ENCODE measurements around the gene COX15. TPM values are rescaled to one million over a fixed set of nuclear protein-coding genes. Genes with fewer than 3 reads are reported as not detected.

The COX15 gene
- total and polyA plus RNA-seq, 4 experiments from 2014 or later = 26.0 to 32.1 (median 31.5) TPM

DNA sequence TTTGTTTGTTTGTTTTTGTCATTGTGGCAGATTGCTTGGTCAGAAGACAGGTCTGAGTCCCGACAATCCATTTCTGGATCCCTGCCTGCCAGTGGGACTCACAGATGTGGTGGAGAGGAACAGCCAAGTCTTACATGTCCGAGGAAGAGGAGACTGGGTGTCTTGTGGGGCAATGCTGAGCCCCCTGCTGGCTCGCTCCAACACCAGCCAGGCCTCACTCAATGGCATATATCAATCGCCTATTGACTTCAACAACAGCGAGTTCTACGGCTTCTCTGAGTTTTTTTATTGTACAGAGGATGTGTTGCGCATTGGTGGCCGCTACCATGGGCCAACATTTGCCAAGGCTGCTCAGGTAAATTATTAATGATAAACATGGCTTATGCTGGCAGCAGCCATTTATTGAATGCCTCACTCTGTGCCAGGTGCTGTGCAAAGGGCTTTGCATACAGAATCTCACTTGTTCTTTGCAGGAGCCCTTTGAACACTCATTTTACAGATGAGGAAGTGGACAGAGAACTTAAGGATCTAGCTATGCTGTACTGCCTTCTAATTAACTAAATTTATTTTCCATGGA lies 33.3 kb downstream of the COX15 start:
- Mint-ChIP-seq H3K4me1 (no peaks in the 10 kb centered on the region), H3K9me3 (no peaks in the 10 kb centered on the region), H3K36me3 (peaks cover 59 to 69% of the 10 kb centered on the region in 2 donors), H3K27me3 (no peaks in the 10 kb centered on the region), H3K4me3 (no peak overlapping the region), H3K27ac (no peak overlapping the region)
- no peaks in the 10 kb centered on the region for H3K27me3 ChIP-seq (ENCODE audit: insufficient read depth, low read length)
- CTCF ChIA-PET (ENCODE audit: partially characterized antibody) = no interaction called here
- no peak overlapping the region for H3K27ac ChIP-seq (ENCODE audit: low read depth, low read length)
- H3K36me3 ChIP-seq (ENCODE audit: insufficient read depth, low read length) = peaks cover 11% of the 10 kb centered on the region
- DNase-seq = no peak
- H3K4me3 ChIP-seq (ENCODE audit: low read length in 2 of 2) = no peak overlapping the region
- POLR2A ChIA-PET (ENCODE audit: partially characterized antibody) = no interaction called here
- H3K9me3 ChIP-seq (ENCODE audit: control insufficient read depth in 1 of 2, low read length in 2 of 2) = no peaks in the 10 kb centered on the region
- intact Hi-C loops (cut with micrococcal nuclease) = no loop called here
- H3K4me1 ChIP-seq (ENCODE audit: insufficient read depth, low read length) = no peaks in the 10 kb centered on the region

- no peak for DNase-seq
- POLR2A ChIA-PET (ENCODE audit: partially characterized antibody) = no interaction called here
- Histone ChIP-seq H3K4me1 (ENCODE audit: insufficient read depth, low read length) (no peaks in the 10 kb centered on the region), H3K9me3 (ENCODE audit: control insufficient read depth in 1 of 2, low read length in 2 of 2) (no peaks in the 10 kb centered on the region), H3K36me3 (ENCODE audit: insufficient read depth, low read length) (peaks cover 11% of the 10 kb centered on the region), H3K27ac (ENCODE audit: low read depth, low read length) (no peak overlapping the region), H3K4me3 (ENCODE audit: low read length in 2 of 2) (no peak overlapping the region), H3K27me3 (ENCODE audit: insufficient read depth, low read length) (no peaks in the 10 kb centered on the region)
- CTCF ChIA-PET (ENCODE audit: partially characterized antibody) = no interaction called here
- intact Hi-C loops (cut with micrococcal nuclease) = no loop called here
- peaks cover 57 to 70% of the 10 kb centered on the region in 2 donors for H3K36me3 Mint-ChIP-seq
- H3K4me1 Mint-ChIP-seq = no peaks in the 10 kb centered on the region
- H3K9me3 Mint-ChIP-seq = no peaks in the 10 kb centered on the region
- no peaks in the 10 kb centered on the region for H3K27me3 Mint-ChIP-seq
- H3K4me3 Mint-ChIP-seq = no peak overlapping the region
- no peak overlapping the region for H3K27ac Mint-ChIP-seq
Measured at GRCh38 chr10:99695761-99696160, 36.2 kb downstream of the COX15 start.

DNA sequence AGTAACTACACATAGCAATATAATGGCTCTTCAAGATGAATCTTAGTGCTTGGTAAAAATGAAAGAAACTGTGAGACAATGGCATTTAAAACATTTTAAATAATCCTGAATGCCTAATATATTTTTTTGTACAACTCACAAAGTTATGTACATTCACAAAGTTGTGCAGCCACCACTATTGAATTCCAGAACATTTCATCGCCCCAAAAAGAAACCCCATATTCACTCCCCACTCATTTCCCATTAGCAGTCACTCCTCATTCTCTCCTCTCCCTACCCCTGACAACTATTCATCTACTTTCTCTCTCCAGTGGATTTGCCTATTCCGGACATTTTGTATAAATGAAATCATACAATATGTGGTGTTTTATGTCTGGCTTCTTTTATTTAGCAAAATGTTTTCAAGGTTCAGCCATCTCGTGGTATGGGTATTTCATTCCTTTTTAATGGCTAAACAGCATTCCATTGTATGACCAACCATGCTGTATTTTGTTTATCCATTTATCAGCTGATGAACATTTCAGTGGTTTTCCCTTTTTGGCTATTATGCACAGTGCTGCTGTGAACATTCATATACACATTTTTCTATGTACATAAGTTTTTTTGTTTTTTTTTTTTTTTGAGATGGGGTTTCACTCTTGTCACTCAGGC lies 37.9 kb downstream of the COX15 start:
- Mint-ChIP-seq H3K9me3 (no peaks in the 10 kb centered on the region), H3K36me3 (peaks cover 50 to 59% of the 10 kb centered on the region in 2 donors), H3K4me1 (no peaks in the 10 kb centered on the region), H3K4me3 (peak overlapping the region in 1 of 8 donors; percentile 40), H3K27ac (no peak overlapping the region), H3K27me3 (no peaks in the 10 kb centered on the region)
- intact Hi-C loops (cut with micrococcal nuclease) = no loop called here
- peaks cover 11% of the 10 kb centered on the region for H3K36me3 ChIP-seq (ENCODE audit: insufficient read depth, low read length)
- ChIA-PET POLR2A (ENCODE audit: partially characterized antibody) (no interaction called here), CTCF (ENCODE audit: partially characterized antibody) (no interaction called here)
- no peaks in the 10 kb centered on the region for H3K4me1 ChIP-seq (ENCODE audit: insufficient read depth, low read length)
- no peak for DNase-seq
- no peaks in the 10 kb centered on the region for H3K27me3 ChIP-seq (ENCODE audit: insufficient read depth, low read length)
- no peak overlapping the region for H3K4me3 ChIP-seq (ENCODE audit: low read length in 2 of 2)
- H3K27ac ChIP-seq (ENCODE audit: low read depth, low read length) = no peak overlapping the region
- H3K9me3 ChIP-seq (ENCODE audit: control insufficient read depth in 1 of 2, low read length in 2 of 2) = no peaks in the 10 kb centered on the region

- Histone ChIP-seq H3K36me3 (ENCODE audit: insufficient read depth, low read length) (no peaks in the 10 kb centered on the region), H3K4me1 (ENCODE audit: insufficient read depth, low read length) (no peaks in the 10 kb centered on the region), H3K9me3 (ENCODE audit: control insufficient read depth in 1 of 2, low read length in 2 of 2) (no peaks in the 10 kb centered on the region), H3K4me3 (ENCODE audit: low read length in 2 of 2) (no peak overlapping the region), H3K27ac (ENCODE audit: low read depth, low read length) (no peak overlapping the region), H3K27me3 (ENCODE audit: insufficient read depth, low read length) (no peaks in the 10 kb centered on the region)
- intact Hi-C loops (cut with micrococcal nuclease) = no loop called here
- Mint-ChIP-seq H3K4me1 (no peaks in the 10 kb centered on the region), H3K36me3 (peaks cover 27 to 38% of the 10 kb centered on the region in 2 donors), H3K27me3 (no peaks in the 10 kb centered on the region), H3K27ac (no peak overlapping the region), H3K9me3 (no peaks in the 10 kb centered on the region), H3K4me3 (no peak overlapping the region)
- ChIA-PET CTCF (ENCODE audit: partially characterized antibody) (no interaction called here), POLR2A (ENCODE audit: partially characterized antibody) (no interaction called here)
- no peak for DNase-seq
Measured at GRCh38 chr10:99689461-99689860, 42.5 kb downstream of the COX15 start.

DNA sequence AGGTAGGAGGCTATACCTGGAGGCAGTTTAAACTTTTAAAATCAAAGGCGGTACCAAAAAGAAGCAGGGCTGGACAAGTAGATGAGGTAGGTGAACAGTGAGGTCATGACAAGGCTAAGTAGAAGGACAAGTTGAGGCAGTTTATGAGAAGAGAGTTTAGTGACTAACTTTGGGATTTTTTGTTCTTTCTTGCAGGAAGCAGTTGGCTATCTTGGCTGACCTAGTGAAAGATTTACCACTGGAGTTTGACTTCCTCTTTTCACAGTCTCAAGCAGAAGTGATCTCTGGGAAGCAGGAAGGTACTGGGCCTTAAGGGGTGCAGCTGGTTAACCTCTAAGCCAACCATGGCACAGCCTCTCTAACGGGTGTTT lies 46.3 kb downstream of the COX15 start:
- Mint-ChIP-seq H3K27ac (no peak overlapping the region), H3K27me3 (no peaks in the 10 kb centered on the region), H3K4me1 (no peaks in the 10 kb centered on the region), H3K36me3 (peaks cover 17 to 22% of the 10 kb centered on the region in 2 donors), H3K4me3 (no peak overlapping the region), H3K9me3 (no peaks in the 10 kb centered on the region)
- CTCF ChIA-PET (ENCODE audit: partially characterized antibody) = no interaction called here
- POLR2A ChIA-PET (ENCODE audit: partially characterized antibody) = no interaction called here
- Histone ChIP-seq H3K27ac (ENCODE audit: low read depth, low read length) (no peak overlapping the region), H3K27me3 (ENCODE audit: insufficient read depth, low read length) (no peaks in the 10 kb centered on the region), H3K9me3 (ENCODE audit: control insufficient read depth in 1 of 2, low read length in 2 of 2) (no peaks in the 10 kb centered on the region), H3K4me3 (ENCODE audit: low read length in 2 of 2) (no peak overlapping the region), H3K4me1 (ENCODE audit: insufficient read depth, low read length) (no peaks in the 10 kb centered on the region), H3K36me3 (ENCODE audit: insufficient read depth, low read length) (no peaks in the 10 kb centered on the region)
- DNase-seq = no peak
- intact Hi-C loops (cut with micrococcal nuclease) = no loop called here

DNA sequence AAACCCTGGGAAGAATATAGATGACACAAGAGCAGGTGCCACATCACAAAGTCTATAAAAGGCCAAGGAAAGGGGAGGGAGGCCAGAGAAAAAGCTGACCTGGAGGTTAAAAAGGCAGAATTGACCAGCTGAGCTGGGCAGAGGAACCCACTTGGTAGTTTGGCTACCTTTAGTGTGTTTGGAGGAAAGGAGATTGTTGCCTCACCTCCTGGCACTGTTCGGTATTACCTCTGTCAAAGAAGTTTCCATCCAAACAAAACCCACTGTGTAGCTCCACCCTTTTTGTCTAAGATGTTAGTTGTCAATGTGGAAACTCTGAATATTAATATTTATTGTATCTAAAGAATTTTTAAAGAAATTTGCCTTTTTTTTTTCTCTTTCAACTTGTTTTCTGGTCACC lies 49.2 kb downstream of the COX15 start:
- Mint-ChIP-seq H3K36me3 (peaks cover 18 to 29% of the 10 kb centered on the region in 2 donors), H3K27me3 (no peaks in the 10 kb centered on the region), H3K27ac (no peak overlapping the region), H3K4me3 (no peak overlapping the region), H3K4me1 (no peaks in the 10 kb centered on the region), H3K9me3 (no peaks in the 10 kb centered on the region)
- ChIA-PET CTCF (ENCODE audit: partially characterized antibody) (no interaction called here), POLR2A (ENCODE audit: partially characterized antibody) (no interaction called here)
- Histone ChIP-seq H3K27ac (ENCODE audit: low read depth, low read length) (no peak overlapping the region), H3K36me3 (ENCODE audit: insufficient read depth, low read length) (no peaks in the 10 kb centered on the region), H3K4me3 (ENCODE audit: low read length in 2 of 2) (no peak overlapping the region), H3K4me1 (ENCODE audit: insufficient read depth, low read length) (no peaks in the 10 kb centered on the region), H3K9me3 (ENCODE audit: control insufficient read depth in 1 of 2, low read length in 2 of 2) (no peaks in the 10 kb centered on the region), H3K27me3 (ENCODE audit: insufficient read depth, low read length) (no peaks in the 10 kb centered on the region)
- intact Hi-C loops (cut with micrococcal nuclease) = no loop called here
- DNase-seq = no peak

All from CD4-positive, alpha-beta memory T cell (primary cell).